A549 treated with AZD9567 at 1 μM for 4 hours (cell line): ENCODE results near the gene USH2A. TPM values are rescaled to one million over a fixed set of nuclear protein-coding genes. Genes with fewer than 3 reads are reported as not detected.

ENCODE experiments used
- total RNA-seq: library from RNA; stranded (reverse); fragments of 200-300 nt; extraction: Qiagen RNA extraction; gene quantifications from 5 replicates; pipeline ENCODE4 v1.2.3, GENCODE V29; 2022; ENCODE audit not compliant: insufficient read depth

USH2A gene
- total RNA-seq, result under 0.01 TPM in 1 of 5 replicates, not detected in the others

GRCh38 chr1:216422821-216423520 lies at the start of gene USH2A:
USH2A (minus strand) TSS chr1:216423448; CDS start chr1:216422336, 1,112 bp downstream.

